HG03135 (cell line): ENCODE data around the gene CACNA1C.
"Not testable (repeated sequence)": the region's sequence is repeated elsewhere in the genome, so short reads cannot be mapped to it uniquely, and the experiment has no call there.

Experiments
- ATAC-seq: cut with Tn5 transposase; IDR thresholded peaks from one replicate; pipeline ENCODE4 v1.9.1; 2021; ENCODE audit warnings: mild to moderate bottlenecking, moderate library complexity; ENCODE audit not compliant: unreplicated experiment

CACNA1C gene

GRCh38 chr12:2074792-2075191 is 22.0 kb downstream of the CACNA1C start:
- no peak for ATAC-seq

GRCh38 chr12:2075508-2076195 is 22.9 kb downstream of the CACNA1C start:
- ATAC-seq: no peak

- ATAC-seq: no peak
These were observed 23.4 kb downstream of the CACNA1C start for GRCh38 chr12:2076196-2076570.

- ATAC-seq: no peak
These were observed 23.9 kb downstream of the CACNA1C start for GRCh38 chr12:2076728-2077127.

- ATAC-seq: no peak
These were observed 27.8 kb downstream of the CACNA1C start for GRCh38 chr12:2080604-2081003.

GRCh38 chr12:2082321-2082720 is 29.5 kb downstream of the CACNA1C start:
- ATAC-seq: no peak

- no peak for ATAC-seq
These were observed 30.2 kb downstream of the CACNA1C start for GRCh38 chr12:2083008-2083407.

GRCh38 chr12:2083561-2083960 is 30.8 kb downstream of the CACNA1C start:
- no peak for ATAC-seq

GRCh38 chr12:2084553-2085296 is 31.9 kb downstream of the CACNA1C start:
- ATAC-seq: no peak

GRCh38 chr12:2092354-2092753 is 39.6 kb downstream of the CACNA1C start:
- no peak for ATAC-seq

- no peak for ATAC-seq
These were observed 40.1 kb downstream of the CACNA1C start for GRCh38 chr12:2092890-2093289.

GRCh38 chr12:2094597-2094996 is 41.8 kb downstream of the CACNA1C start:
- ATAC-seq: no peak

- no peak for ATAC-seq
These were observed 43.1 kb downstream of the CACNA1C start for GRCh38 chr12:2095878-2096277.

GRCh38 chr12:2097617-2098016 is 44.8 kb downstream of the CACNA1C start:
- no peak for ATAC-seq

- no peak for ATAC-seq
These were observed 46.1 kb downstream of the CACNA1C start for GRCh38 chr12:2098852-2099251.

GRCh38 chr12:2099595-2099994 is 46.8 kb downstream of the CACNA1C start:
- no peak for ATAC-seq

- no peak for ATAC-seq
These were observed 48.6 kb downstream of the CACNA1C start for GRCh38 chr12:2101359-2101758.

- ATAC-seq: no peak
These were observed 49.0 kb downstream of the CACNA1C start for GRCh38 chr12:2101771-2102170.

- not testable (repeated sequence) for ATAC-seq
These were observed 49.9 kb downstream of the CACNA1C start for GRCh38 chr12:2102736-2103135.

GRCh38 chr12:2105387-2105786 is 52.6 kb downstream of the CACNA1C start:
- not testable (repeated sequence) for ATAC-seq

GRCh38 chr12:2108166-2108565 is 55.4 kb downstream of the CACNA1C start:
- no peak for ATAC-seq

- no peak for ATAC-seq
These were observed 56.3 kb downstream of the CACNA1C start for GRCh38 chr12:2108975-2109671.
